ENCODE measurements around the gene PLCL2. TPM values are rescaled to one million over a fixed set of nuclear protein-coding genes. Genes with fewer than 3 reads are reported as not detected.

PLCL2 gene
- total and polyA plus RNA-seq, 2 donors (not counting 1 experiment from before 2014, with no cell fraction given) = 4.0 to 11.9 TPM

DNA sequence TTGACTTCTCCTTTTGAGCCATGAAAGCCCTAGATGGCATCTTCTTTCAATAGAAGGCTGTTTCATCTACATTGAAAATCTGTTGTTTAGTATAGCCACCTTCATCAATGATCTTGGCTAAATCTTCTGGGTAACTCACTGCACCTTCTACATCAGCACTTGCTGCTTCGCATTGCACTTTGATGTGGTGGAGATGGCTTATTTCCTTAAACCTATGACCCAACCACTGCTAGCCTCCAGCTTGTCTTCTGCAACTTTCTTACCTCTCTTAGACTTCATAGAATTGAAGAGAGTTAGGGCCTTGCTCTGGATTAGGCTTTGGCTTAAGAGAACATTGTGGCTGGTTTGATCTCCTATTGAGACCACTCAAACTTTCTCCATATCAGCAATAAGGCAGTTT is 189.8 kb downstream of the PLCL2 start:
- Histone ChIP-seq H4K20me1 (ENCODE audit: control insufficient read depth, extremely low read depth, insufficient read depth, low read length) (no peaks in the 10 kb centered on the region), H3K79me2 (ENCODE audit: control insufficient read depth, insufficient read depth, low read length) (no peaks in the 10 kb centered on the region), H3K27ac (ENCODE audit: insufficient read depth, low read length) (no peak overlapping the region), H3K36me3 (ENCODE audit: control insufficient read depth, insufficient read depth, low read length) (no peaks in the 10 kb centered on the region), H2AFZ (ENCODE audit: low read length) (no peak overlapping the region), H3K4me3 (replicated peaks in 1 of 4; ENCODE audit: control extremely low read depth in 1 of 4, insufficient read depth in 1 of 4, low read depth in 3 of 4, low read length in 4 of 4) (no peak overlapping the region), H3K27me3 (ENCODE audit: control insufficient read depth, insufficient read depth, low read length) (no peaks in the 10 kb centered on the region), H3K4me2 (ENCODE audit: extremely low read depth, insufficient read depth, low read length) (no peak overlapping the region), H3K9ac (ENCODE audit: insufficient read depth, low read length) (no peak overlapping the region), H3K4me1 (ENCODE audit: control insufficient read depth, extremely low read depth, insufficient read depth, low read length) (no peaks in the 10 kb centered on the region), H3K9me3 (ENCODE audit: control insufficient read depth, insufficient read depth, low read depth, low read length) (no peaks in the 10 kb centered on the region)
- TF ChIP-seq, protein P1, sequence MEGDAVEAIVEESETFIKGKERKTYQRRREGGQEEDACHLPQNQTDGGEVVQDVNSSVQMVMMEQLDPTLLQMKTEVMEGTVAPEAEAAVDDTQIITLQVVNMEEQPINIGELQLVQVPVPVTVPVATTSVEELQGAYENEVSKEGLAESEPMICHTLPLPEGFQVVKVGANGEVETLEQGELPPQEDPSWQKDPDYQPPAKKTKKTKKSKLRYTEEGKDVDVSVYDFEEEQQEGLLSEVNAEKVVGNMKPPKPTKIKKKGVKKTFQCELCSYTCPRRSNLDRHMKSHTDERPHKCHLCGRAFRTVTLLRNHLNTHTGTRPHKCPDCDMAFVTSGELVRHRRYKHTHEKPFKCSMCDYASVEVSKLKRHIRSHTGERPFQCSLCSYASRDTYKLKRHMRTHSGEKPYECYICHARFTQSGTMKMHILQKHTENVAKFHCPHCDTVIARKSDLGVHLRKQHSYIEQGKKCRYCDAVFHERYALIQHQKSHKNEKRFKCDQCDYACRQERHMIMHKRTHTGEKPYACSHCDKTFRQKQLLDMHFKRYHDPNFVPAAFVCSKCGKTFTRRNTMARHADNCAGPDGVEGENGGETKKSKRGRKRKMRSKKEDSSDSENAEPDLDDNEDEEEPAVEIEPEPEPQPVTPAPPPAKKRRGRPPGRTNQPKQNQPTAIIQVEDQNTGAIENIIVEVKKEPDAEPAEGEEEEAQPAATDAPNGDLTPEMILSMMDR (conservative IDR thresholded peaks at IDR 0.05 in 1 of 2, IDR thresholded peaks at IDR 0.05 in 1 of 2; ENCODE audit: low read depth in 1 of 2, low read length in 2 of 2) = no peak
- no peak for TF ChIP-seq EZH2 (IDR thresholded peaks at IDR 0.05; ENCODE audit: low read length, missing control alignments)
- no peak for DNase-seq (ENCODE audit: low read depth in 2 of 2)

DNA sequence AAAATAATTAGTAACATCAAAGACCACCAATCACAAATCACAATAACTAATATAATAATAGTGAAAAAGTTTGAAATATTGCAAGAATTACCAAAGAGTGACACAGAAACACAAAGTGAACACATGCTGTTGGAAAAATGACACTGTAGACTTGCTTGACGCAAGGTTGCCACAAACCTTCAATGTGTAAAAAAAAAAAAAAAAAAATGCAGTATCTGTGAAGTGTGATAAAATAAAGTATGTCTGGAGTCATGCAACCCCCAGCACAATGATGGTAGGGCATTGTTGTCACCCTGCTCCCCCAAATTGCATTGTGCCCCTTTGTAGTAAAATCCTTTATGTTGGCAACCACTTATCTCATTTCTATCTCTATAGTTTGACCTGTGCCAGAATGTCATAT is 190.6 kb downstream of the PLCL2 start:
- Histone ChIP-seq H3K79me2 (ENCODE audit: control insufficient read depth, insufficient read depth, low read length) (no peaks in the 10 kb centered on the region), H3K27ac (ENCODE audit: insufficient read depth, low read length) (no peak overlapping the region), H3K4me3 (replicated peaks in 1 of 4; ENCODE audit: control extremely low read depth in 1 of 4, insufficient read depth in 1 of 4, low read depth in 3 of 4, low read length in 4 of 4) (no peak overlapping the region), H3K4me1 (ENCODE audit: control insufficient read depth, extremely low read depth, insufficient read depth, low read length) (no peaks in the 10 kb centered on the region), H3K9me3 (ENCODE audit: control insufficient read depth, insufficient read depth, low read depth, low read length) (no peaks in the 10 kb centered on the region), H4K20me1 (ENCODE audit: control insufficient read depth, extremely low read depth, insufficient read depth, low read length) (no peaks in the 10 kb centered on the region), H3K9ac (ENCODE audit: insufficient read depth, low read length) (no peak overlapping the region), H3K4me2 (ENCODE audit: extremely low read depth, insufficient read depth, low read length) (no peak overlapping the region), H3K36me3 (ENCODE audit: control insufficient read depth, insufficient read depth, low read length) (no peaks in the 10 kb centered on the region), H3K27me3 (ENCODE audit: control insufficient read depth, insufficient read depth, low read length) (no peaks in the 10 kb centered on the region), H2AFZ (ENCODE audit: low read length) (no peak overlapping the region)
- DNase-seq (ENCODE audit: low read depth in 2 of 2) = no peak
- TF ChIP-seq, protein P1 (conservative IDR thresholded peaks at IDR 0.05 in 1 of 2, IDR thresholded peaks at IDR 0.05 in 1 of 2; ENCODE audit: low read depth in 1 of 2, low read length in 2 of 2) = no peak
- TF ChIP-seq EZH2 (IDR thresholded peaks at IDR 0.05; ENCODE audit: low read length, missing control alignments) = no peak

DNA sequence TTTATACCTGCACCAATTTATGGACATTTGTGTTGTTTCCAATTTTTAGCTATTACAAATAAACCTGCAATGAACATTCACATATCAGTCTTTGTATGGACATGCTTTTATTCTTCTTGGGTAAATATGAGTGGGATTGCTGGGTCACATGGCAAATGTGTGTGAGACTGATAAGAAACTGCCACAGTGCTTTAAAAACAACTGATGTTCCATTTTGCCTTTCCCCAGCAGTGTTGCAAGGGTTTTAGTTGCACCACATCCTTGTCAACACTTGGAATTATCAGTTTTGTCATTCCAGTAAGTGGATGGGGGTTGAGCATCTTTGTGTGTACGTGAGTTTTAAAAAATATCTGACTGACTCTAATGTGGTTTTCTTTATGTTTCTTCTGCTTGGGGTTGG is 191.2 kb downstream of the PLCL2 start:
- H3K4me3 ChIP-seq (replicated peaks in 1 of 4; ENCODE audit: control extremely low read depth in 1 of 4, insufficient read depth in 1 of 4, low read depth in 3 of 4, low read length in 4 of 4) = no peak overlapping the region
- no peak overlapping the region for H3K9ac ChIP-seq (ENCODE audit: insufficient read depth, low read length)
- no peak overlapping the region for H3K4me2 ChIP-seq (ENCODE audit: extremely low read depth, insufficient read depth, low read length)
- H3K27me3 ChIP-seq (ENCODE audit: control insufficient read depth, insufficient read depth, low read length) = no peaks in the 10 kb centered on the region
- H3K9me3 ChIP-seq (ENCODE audit: control insufficient read depth, insufficient read depth, low read depth, low read length) = no peaks in the 10 kb centered on the region
- no peak for TF ChIP-seq EZH2 (IDR thresholded peaks at IDR 0.05; ENCODE audit: low read length, missing control alignments)
- TF ChIP-seq, protein P1 (conservative IDR thresholded peaks at IDR 0.05 in 1 of 2, IDR thresholded peaks at IDR 0.05 in 1 of 2; ENCODE audit: low read depth in 1 of 2, low read length in 2 of 2) = no peak
- H3K79me2 ChIP-seq (ENCODE audit: control insufficient read depth, insufficient read depth, low read length) = no peaks in the 10 kb centered on the region
- DNase-seq (ENCODE audit: low read depth in 2 of 2) = no peak
- no peaks in the 10 kb centered on the region for H4K20me1 ChIP-seq (ENCODE audit: control insufficient read depth, extremely low read depth, insufficient read depth, low read length)
- H3K4me1 ChIP-seq (ENCODE audit: control insufficient read depth, extremely low read depth, insufficient read depth, low read length) = no peaks in the 10 kb centered on the region
- H3K36me3 ChIP-seq (ENCODE audit: control insufficient read depth, insufficient read depth, low read length) = no peaks in the 10 kb centered on the region
- no peak overlapping the region for H2AFZ ChIP-seq (ENCODE audit: low read length)
- no peak overlapping the region for H3K27ac ChIP-seq (ENCODE audit: insufficient read depth, low read length)
